Right lobe of liver (tissue), 4 donors: Measurements from ENCODE around the gene DUSP5.

Experiments used
- CTCF ChIP-seq, 4 donors: fragments of 200-600 bp in 3 of 4; fragments of 450-650 bp in 1 of 4; IDR thresholded peaks; one replicate each; pipeline versions ENCODE4 v1.5.1 to v1.8.0; 2016 to 2022; ENCODE audit warnings: antibody characterized with exemption in 4 of 4, mild to moderate bottlenecking in 2 of 4
- POLR2A ChIP-seq: fragments of 450-650 bp; IDR thresholded peaks from one replicate; pipeline ENCODE4 v1.6.1; 2017; ENCODE audit warnings: antibody characterized with exemption, mild to moderate bottlenecking
- donor health status: DM: no; HTN: no; CAD: no.
- donor health status: DM: no; HTN: no; CAD: no.
- donor health status: DM: no; HTN: yes; CAD: no.

- TF ChIP-seq CTCF (IDR thresholded peaks at IDR 0.05): no peak
- TF ChIP-seq POLR2A: no peak
Measured at GRCh38 chr10:110500515-110500905, 2.8 kb downstream of the DUSP5 start.
